Measurements from ENCODE around the gene EXD1.
A peak's percentile ranks its signal among the peaks of the same experiment; 100 is the strongest.

The EXD1 gene, protein sequence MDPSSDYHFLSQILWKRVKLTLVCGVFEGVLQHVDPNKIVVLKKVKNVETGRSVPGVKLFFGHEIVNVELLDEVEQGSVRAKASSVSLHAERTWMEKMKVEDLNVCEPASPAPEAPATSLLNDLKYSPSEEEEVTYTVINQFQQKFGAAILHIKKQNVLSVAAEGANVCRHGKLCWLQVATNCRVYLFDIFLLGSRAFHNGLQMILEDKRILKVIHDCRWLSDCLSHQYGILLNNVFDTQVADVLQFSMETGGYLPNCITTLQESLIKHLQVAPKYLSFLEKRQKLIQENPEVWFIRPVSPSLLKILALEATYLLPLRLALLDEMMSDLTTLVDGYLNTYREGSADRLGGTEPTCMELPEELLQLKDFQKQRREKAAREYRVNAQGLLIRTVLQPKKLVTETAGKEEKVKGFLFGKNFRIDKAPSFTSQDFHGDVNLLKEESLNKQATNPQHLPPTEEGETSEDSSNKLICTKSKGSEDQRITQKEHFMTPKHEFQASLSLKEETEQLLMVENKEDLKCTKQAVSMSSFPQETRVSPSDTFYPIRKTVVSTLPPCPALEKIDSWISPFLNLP

DNA sequence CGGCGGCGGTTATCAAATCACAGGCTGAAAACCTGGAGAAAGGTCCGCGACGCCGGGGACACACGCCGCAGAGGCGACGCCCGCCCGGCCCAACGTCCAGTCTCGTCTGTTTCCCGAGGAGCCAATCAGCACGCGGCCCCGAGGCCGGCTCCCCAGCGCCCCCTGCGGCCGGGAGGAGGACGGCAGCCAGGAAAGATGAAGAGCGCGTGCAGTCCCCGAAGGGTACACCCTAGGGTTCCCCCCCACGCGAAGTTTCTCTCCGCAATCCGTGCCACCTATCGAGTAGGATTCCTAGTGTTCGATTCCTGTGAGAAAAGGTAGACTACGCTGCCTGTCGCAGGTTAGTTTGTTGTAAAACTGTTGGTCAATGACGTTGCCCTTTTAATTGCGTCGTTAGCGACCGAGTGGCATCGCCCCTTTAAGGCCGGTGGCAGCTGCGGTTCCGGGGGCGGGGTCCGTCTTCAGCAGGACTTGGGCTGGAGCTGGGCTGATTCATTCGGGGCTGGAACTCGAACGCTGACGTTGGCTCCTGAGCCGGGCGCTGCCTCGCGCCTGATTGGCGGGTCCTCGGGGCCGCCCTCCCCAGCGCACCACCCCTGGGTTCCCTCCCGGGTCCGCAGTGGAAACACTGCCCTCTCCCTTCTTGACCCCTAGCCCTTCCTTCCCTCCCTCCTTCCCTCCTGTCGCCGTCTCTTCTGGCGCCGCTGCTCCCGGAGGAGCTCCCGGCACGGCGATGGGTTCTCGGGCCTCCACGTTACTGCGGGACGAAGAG lies at the start of gene EXD1, which contains the start of gene CHP1:
Gene EXD1 (minus strand): TSS at position 108 of the 772 bp plus-strand sequence. CDS start 4,182 bp downstream, outside the sequence.
Gene CHP1 (plus strand): TSS at position 619 of the 772 bp plus-strand sequence. CDS start 115 bp downstream, at position 734.
- Histone ChIP-seq H3K27ac (ENCODE audit: low read depth, low read length, poor library complexity, severe bottlenecking) (peak within 1 kb of the TSS; percentile 47), H3K9me3 (ENCODE audit: low read length) (no peaks in the 10 kb centered on the region), H3K36me3 (ENCODE audit: insufficient read depth, low read length) (no peaks in the 10 kb centered on the region), H3K9ac (ENCODE audit: low read length) (peak within 1 kb of the TSS; percentile 83), H4K20me1 (ENCODE audit: insufficient read depth, low read length) (no peaks in the 10 kb centered on the region), H3K4me3 (ENCODE audit: low read depth, low read length, poor library complexity, severe bottlenecking) (peak within 1 kb of the TSS; percentile 93), H3F3A (ENCODE audit: insufficient read depth, low read length) (0 out of 2 replicates have a peak, but pooled peaks cover 3% of the 10 kb centered on the region), H3K27me3 (ENCODE audit: insufficient read depth, low read length) (no peaks in the 10 kb centered on the region), H3K4me1 (ENCODE audit: insufficient read depth, low read length, severe bottlenecking) (peaks cover 26% of the 10 kb centered on the region), H3K79me2 (ENCODE audit: insufficient read depth, low read length) (peaks cover 10% of the 10 kb centered on the region), H2AFZ (ENCODE audit: low read length) (peak within 1 kb of the TSS; percentile 65), H3K9me2 (ENCODE audit: low read depth, low read length) (no peaks in the 10 kb centered on the region), H3K4me2 (ENCODE audit: low read length) (peak within 1 kb of the TSS; percentile 95)
- TF ChIP-seq EZH2 (IDR thresholded peaks at IDR 0.05; ENCODE audit: borderline replicate concordance, low read length), result no peak
- TF ChIP-seq, protein P1, sequence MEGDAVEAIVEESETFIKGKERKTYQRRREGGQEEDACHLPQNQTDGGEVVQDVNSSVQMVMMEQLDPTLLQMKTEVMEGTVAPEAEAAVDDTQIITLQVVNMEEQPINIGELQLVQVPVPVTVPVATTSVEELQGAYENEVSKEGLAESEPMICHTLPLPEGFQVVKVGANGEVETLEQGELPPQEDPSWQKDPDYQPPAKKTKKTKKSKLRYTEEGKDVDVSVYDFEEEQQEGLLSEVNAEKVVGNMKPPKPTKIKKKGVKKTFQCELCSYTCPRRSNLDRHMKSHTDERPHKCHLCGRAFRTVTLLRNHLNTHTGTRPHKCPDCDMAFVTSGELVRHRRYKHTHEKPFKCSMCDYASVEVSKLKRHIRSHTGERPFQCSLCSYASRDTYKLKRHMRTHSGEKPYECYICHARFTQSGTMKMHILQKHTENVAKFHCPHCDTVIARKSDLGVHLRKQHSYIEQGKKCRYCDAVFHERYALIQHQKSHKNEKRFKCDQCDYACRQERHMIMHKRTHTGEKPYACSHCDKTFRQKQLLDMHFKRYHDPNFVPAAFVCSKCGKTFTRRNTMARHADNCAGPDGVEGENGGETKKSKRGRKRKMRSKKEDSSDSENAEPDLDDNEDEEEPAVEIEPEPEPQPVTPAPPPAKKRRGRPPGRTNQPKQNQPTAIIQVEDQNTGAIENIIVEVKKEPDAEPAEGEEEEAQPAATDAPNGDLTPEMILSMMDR (IDR thresholded peaks at IDR 0.05; ENCODE audit: low read length), result peak; percentile 94

DNA sequence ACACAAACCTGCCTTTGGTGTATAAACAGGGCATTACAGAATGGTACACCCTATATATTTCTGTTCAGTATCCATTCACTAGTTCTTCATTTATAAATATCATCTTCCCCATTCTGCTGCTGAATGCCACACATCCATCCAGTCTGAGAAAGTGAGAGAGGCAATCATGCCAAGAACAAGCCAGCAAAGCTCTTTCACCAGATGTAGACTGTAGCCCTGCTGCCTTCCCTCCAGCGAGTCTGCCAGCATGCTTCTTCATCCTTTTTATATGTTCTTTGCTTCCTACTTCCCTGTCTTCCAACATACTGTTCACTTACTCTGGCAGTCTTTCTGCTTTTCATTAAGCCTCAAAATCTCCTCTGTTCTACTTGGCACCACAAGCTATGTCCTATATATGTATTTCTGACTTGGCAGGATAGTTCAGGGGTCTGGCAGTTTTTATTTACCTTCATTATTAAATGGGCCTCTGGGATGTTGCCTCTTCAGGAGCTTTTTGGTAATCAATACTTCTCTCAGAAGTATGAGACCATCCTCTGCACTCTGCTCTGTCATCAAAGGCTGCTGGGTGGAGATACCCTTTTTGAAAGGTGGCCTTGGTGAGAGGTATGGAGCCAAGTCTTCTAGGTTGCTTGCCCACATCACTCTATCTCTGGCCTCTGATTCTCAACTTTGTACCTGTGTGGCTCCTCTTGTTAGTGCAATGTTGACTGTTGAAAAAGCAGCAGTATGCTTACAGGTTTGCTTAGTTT lies 49.2 kb upstream of the EXD1 start:
- TF ChIP-seq, protein P1 (IDR thresholded peaks at IDR 0.05; ENCODE audit: low read length), result no peak
- TF ChIP-seq EZH2 (IDR thresholded peaks at IDR 0.05; ENCODE audit: borderline replicate concordance, low read length), result no peak
- peaks cover 13% of the 10 kb centered on the region for H3K4me1 ChIP-seq (ENCODE audit: insufficient read depth, low read length, severe bottlenecking)

DNA sequence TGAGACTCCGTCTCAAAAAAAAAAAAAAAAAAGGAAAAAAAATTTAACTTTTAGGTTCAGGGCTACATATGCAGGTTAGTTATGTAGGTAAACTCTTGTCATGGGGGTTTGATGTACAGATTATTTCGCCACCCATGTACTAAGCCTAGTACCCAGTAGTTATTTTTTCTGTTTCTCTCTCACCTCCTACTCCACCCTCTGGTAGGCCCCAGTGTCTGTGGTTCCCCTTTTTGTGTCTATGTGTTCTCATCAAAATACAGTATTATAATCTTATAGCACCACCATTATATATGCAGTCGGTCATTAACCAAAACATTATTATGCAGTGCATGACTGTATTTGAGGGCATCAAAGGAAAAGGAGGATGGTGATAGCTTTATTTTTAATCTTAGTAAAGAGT lies 47.8 kb upstream of the EXD1 start:
- no peaks in the 10 kb centered on the region for H3F3A ChIP-seq (ENCODE audit: insufficient read depth, low read length)
- no peaks in the 10 kb centered on the region for H3K9me3 ChIP-seq (ENCODE audit: low read length)
- H3K27me3 ChIP-seq (ENCODE audit: insufficient read depth, low read length), result no peaks in the 10 kb centered on the region
- H3K4me1 ChIP-seq (ENCODE audit: insufficient read depth, low read length, severe bottlenecking), result peaks cover 10% of the 10 kb centered on the region
- H2AFZ ChIP-seq (ENCODE audit: low read length), result no peak overlapping the region
- H3K9me2 ChIP-seq (ENCODE audit: low read depth, low read length), result no peaks in the 10 kb centered on the region
- no peak overlapping the region for H3K27ac ChIP-seq (ENCODE audit: low read depth, low read length, poor library complexity, severe bottlenecking)
- H3K4me2 ChIP-seq (ENCODE audit: low read length), result no peak overlapping the region
- no peaks in the 10 kb centered on the region for H4K20me1 ChIP-seq (ENCODE audit: insufficient read depth, low read length)
- H3K36me3 ChIP-seq (ENCODE audit: insufficient read depth, low read length), result peaks cover 28% of the 10 kb centered on the region; the same call in 1 of the 2 replicates
- no peaks in the 10 kb centered on the region for H3K79me2 ChIP-seq (ENCODE audit: insufficient read depth, low read length)
- H3K4me3 ChIP-seq (ENCODE audit: low read depth, low read length, poor library complexity, severe bottlenecking), result no peak overlapping the region
- H3K9ac ChIP-seq (ENCODE audit: low read length), result no peak overlapping the region
- TF ChIP-seq, protein P1 (IDR thresholded peaks at IDR 0.05; ENCODE audit: low read length), result no peak
- TF ChIP-seq EZH2 (IDR thresholded peaks at IDR 0.05; ENCODE audit: borderline replicate concordance, low read length), result no peak

More for the DNA sequence above, 49.2 kb upstream of the EXD1 start:
- Histone ChIP-seq H3K27ac (ENCODE audit: low read depth, low read length, poor library complexity, severe bottlenecking) (peak overlapping the region; percentile 4), H4K20me1 (ENCODE audit: insufficient read depth, low read length) (no peaks in the 10 kb centered on the region), H2AFZ (ENCODE audit: low read length) (no peak overlapping the region), H3K36me3 (ENCODE audit: insufficient read depth, low read length) (peaks cover 28% of the 10 kb centered on the region; the same call in 1 of the 2 replicates), H3K9ac (ENCODE audit: low read length) (no peak overlapping the region), H3K4me3 (ENCODE audit: low read depth, low read length, poor library complexity, severe bottlenecking) (no peak overlapping the region), H3K79me2 (ENCODE audit: insufficient read depth, low read length) (peaks cover 7% of the 10 kb centered on the region), H3K27me3 (ENCODE audit: insufficient read depth, low read length) (no peaks in the 10 kb centered on the region), H3K9me3 (ENCODE audit: low read length) (no peaks in the 10 kb centered on the region), H3F3A (ENCODE audit: insufficient read depth, low read length) (no peaks in the 10 kb centered on the region), H3K9me2 (ENCODE audit: low read depth, low read length) (no peaks in the 10 kb centered on the region), H3K4me2 (ENCODE audit: low read length) (no peak overlapping the region)

Measured in OCI-LY1 (cell line).